ENCODE data around the gene NCLN. TPM values are rescaled to one million over a fixed set of nuclear protein-coding genes. Genes with fewer than 3 reads are reported as not detected.

Gene NCLN
- total RNA-seq, 1 experiment from 2014 or later = 74.7 TPM

DNA sequence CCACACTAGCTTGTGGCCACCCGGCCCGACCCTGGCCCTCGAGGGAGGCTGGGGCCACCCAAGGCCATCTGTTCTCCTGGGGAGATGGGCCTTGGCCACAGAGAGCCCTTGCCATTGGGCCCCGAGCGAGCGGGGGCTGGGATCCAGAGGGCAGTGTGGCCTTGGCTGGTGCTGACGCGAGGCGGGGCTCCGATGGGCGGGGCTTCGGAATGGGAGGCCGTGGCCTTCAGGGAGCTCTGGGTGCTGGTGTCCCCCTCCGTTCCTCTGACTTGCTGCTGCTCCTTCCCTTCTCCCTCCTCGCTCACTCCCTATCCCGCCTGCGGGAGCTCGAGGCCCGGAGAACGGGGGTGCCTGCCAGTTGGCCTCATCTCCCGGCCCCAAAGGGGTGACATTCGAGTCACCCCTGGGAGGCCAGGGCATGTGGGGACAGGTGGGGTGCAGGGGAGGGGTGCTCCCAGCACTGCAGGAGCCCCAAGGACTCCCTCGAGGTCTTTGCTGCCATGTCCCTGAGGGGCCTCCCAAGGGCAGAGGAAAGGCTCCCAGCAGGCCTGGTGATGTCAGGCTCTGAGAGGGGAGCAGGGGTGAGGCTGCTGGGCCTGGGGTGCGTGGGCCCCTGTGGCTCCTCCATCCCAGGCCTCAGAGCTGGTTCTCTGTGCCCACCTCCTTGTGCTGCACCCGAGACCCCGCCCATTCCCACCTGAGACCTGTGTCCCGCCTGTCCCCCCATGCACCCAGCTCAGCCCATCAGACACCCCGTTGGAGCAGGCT lies 4.2 kb downstream of the NCLN start:
- H3K27ac ChIP-seq (ENCODE audit: low read length) = no peak overlapping the region
- DNase-seq (no peak), ATAC-seq (no peak)
- no peaks in the 10 kb centered on the region for H3F3A ChIP-seq (ENCODE audit: low read length, unreplicated experiment)
- peaks cover 77% of the 10 kb centered on the region for H3K79me2 ChIP-seq (ENCODE audit: low read length)
- peaks cover 10% of the 10 kb centered on the region for H3K4me1 ChIP-seq (ENCODE audit: insufficient read depth, low read length)
- H3K9me2 ChIP-seq (replicated peaks; ENCODE audit: low read length) = no peaks in the 10 kb centered on the region
- no peak overlapping the region for H3K4me2 ChIP-seq (ENCODE audit: low read length)
- POLR2A ChIA-PET (ENCODE audit: unreplicated experiment) = no interaction called here
- H3K9ac ChIP-seq (ENCODE audit: low read length) = no peak overlapping the region
- no TSS peak for BruUV-seq (replicated peaks)
- H3K27me3 ChIP-seq (ENCODE audit: low read length) = no peaks in the 10 kb centered on the region
- H3K4me3 ChIP-seq (ENCODE audit: low read length) = no peak overlapping the region
- peaks cover 16% of the 10 kb centered on the region for H4K20me1 ChIP-seq (ENCODE audit: low read length)
- no peak overlapping the region for H2AFZ ChIP-seq (ENCODE audit: low read length)
- H3K9me3 ChIP-seq (ENCODE audit: low read length) = no peaks in the 10 kb centered on the region
- intact Hi-C loops (cut with micrococcal nuclease) = no loop called here
- CTCF ChIA-PET = no interaction called here
- H3K36me3 ChIP-seq (ENCODE audit: low read depth, low read length) = peaks cover 2% of the 10 kb centered on the region; the same call in 1 of the 2 replicates
- TF ChIP-seq EZH2 (IDR thresholded peaks at IDR 0.05; ENCODE audit: low read length, unreplicated experiment) (no peak), EZH2phosphoT487 (IDR thresholded peaks at IDR 0.05; ENCODE audit: borderline replicate concordance, low read length) (no peak)
- TF ChIP-seq, protein P1, sequence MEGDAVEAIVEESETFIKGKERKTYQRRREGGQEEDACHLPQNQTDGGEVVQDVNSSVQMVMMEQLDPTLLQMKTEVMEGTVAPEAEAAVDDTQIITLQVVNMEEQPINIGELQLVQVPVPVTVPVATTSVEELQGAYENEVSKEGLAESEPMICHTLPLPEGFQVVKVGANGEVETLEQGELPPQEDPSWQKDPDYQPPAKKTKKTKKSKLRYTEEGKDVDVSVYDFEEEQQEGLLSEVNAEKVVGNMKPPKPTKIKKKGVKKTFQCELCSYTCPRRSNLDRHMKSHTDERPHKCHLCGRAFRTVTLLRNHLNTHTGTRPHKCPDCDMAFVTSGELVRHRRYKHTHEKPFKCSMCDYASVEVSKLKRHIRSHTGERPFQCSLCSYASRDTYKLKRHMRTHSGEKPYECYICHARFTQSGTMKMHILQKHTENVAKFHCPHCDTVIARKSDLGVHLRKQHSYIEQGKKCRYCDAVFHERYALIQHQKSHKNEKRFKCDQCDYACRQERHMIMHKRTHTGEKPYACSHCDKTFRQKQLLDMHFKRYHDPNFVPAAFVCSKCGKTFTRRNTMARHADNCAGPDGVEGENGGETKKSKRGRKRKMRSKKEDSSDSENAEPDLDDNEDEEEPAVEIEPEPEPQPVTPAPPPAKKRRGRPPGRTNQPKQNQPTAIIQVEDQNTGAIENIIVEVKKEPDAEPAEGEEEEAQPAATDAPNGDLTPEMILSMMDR (conservative IDR thresholded peaks at IDR 0.05; ENCODE audit: low read depth, low read length) = no peak

DNA sequence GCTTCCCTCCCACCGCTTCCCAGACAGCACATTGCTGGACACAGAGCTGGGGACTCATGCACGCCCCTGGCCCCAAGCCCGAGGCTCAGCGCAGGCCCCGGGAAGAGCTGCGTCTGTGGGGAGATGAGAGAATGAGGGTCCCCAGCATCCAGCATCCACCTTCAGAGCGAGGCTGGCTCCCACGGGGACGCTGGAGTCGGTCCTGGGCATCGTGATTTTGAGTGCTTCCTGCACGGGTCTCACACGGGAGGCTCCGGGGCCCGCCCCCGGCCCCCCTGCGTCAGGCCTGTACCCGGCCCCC lies 4.7 kb downstream of the NCLN start:
- POLR2A ChIA-PET (ENCODE audit: unreplicated experiment) = no interaction called here
- ATAC-seq = no peak
- Histone ChIP-seq H3K9me2 (replicated peaks; ENCODE audit: low read length) (no peaks in the 10 kb centered on the region), H3K79me2 (ENCODE audit: low read length) (peaks cover 77% of the 10 kb centered on the region), H3K36me3 (ENCODE audit: low read depth, low read length) (peaks cover 2% of the 10 kb centered on the region; the same call in 1 of the 2 replicates), H3K27ac (ENCODE audit: low read length) (no peak overlapping the region), H3F3A (ENCODE audit: low read length, unreplicated experiment) (no peaks in the 10 kb centered on the region), H3K9me3 (ENCODE audit: low read length) (no peaks in the 10 kb centered on the region), H3K4me1 (ENCODE audit: insufficient read depth, low read length) (peaks cover 10% of the 10 kb centered on the region), H3K27me3 (ENCODE audit: low read length) (no peaks in the 10 kb centered on the region), H3K4me3 (ENCODE audit: low read length) (no peak overlapping the region), H3K9ac (ENCODE audit: low read length) (no peak overlapping the region), H4K20me1 (ENCODE audit: low read length) (peaks cover 16% of the 10 kb centered on the region), H3K4me2 (ENCODE audit: low read length) (no peak overlapping the region), H2AFZ (ENCODE audit: low read length) (no peak overlapping the region)
- intact Hi-C loops (cut with micrococcal nuclease) = no loop called here
- no peak for DNase-seq
- no TSS peak for BruUV-seq (replicated peaks)
- CTCF ChIA-PET = no interaction called here
- TF ChIP-seq EZH2phosphoT487 (IDR thresholded peaks at IDR 0.05; ENCODE audit: borderline replicate concordance, low read length) (no peak), EZH2 (IDR thresholded peaks at IDR 0.05; ENCODE audit: low read length, unreplicated experiment) (no peak)
- TF ChIP-seq, protein P1 (conservative IDR thresholded peaks at IDR 0.05; ENCODE audit: low read depth, low read length) = no peak

Measured in PC-3 (cell line).